ENCODE data around the gene CHCHD6.

The CHCHD6 gene

DNA sequence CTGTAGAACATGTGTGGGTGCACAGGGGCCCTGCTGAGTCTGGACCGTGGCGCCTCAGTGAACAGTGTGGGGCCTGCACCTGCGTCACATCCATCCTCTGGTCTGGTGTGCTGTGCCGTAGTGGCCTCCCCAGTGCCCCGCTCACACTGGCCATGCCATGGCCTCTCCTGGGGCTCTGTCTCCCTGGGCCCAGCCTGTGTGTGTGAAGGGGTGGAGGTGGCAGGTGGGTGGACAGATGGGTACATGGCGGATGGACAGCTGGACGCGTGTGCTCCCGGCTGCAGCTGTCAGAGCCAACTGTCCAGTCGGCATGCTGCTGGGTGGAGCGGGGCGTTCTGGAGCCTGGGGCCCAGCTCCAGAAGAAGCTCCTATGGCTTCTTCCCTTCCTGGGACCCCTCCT is 296.7 kb downstream of the CHCHD6 start:
- DNase-seq, result no peak

DNA sequence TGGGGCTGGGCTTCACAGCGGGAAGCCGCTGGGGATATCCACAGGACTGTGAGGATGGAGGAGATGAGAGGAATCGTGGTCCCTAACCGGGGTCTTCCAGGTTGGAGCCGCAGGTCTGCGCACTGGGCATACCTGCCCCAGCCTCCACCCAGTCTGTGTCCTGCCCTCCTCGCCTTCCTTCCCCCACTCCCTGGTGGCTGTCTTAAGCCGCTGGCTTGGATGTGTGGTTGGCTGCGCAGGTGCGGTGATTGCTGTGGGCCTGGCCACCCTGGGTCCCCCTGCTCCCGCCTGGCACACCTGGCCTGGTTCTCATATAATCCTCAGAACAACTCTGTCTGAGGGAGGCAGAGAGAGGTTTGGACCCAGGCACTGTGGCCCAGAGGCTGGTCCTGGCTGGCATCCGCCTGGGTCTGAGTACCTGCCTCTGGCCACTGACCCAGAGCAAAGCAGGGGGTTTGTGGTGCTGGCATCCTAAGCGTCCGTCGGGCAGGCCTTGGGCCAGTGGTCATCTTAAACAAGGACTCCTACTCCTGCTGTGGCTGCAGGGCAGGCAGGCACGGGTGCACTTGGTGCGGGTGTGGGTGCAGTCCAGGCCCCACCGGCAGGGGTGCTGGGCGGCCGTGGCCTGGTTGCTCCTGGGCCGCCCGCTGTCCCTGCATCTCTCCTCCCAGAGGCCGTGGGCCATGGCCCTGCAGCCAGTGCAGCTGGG is 297.6 kb downstream of the CHCHD6 start:
- no peak for DNase-seq

DNA sequence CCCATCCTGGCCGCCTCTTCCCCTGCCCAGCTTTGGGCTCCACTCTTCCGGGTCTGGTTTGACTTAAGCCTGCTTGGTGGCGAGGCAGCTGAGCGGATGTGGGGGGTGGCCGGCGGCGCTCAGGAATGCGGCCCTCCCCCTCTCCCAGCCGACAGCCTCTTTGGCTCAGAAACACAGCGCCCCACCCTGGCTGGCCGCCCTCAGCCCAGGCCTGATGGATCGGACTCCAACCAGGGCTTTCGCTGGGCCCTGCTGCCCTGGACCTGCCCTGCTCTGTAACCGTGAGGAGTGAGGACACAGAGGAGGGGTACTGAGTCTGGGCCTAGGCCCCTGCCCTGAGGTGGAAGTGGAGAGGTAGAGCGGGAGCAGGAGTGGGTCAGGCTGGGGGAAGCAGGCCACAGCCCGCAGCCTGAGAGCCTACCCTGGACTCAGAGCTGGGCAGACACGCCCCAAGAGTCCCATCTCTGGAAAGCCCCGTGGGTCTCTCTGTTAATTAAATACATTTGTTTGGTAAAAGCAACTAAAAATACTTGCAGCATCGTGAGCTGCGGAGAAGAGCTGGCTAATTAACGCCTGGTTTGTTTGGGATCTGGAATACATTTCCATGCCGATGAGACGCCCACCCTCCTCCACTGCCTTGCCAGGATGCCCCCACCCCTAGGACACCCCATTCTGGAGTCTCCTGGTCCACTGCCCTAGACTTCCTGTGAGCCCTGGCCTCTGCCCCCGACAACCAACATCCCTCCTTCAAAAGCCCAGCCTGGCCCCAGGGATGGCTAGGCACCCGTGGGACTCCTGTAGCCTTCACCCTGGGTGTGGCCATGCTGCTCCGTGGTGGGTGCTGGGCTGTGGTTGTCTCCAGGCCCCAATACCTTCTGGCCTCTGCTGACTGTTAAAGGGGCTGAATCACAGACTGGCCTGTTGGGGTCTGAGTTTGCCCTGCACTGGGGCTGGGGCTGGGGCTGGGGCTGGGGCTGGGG is 298.4 kb downstream of the CHCHD6 start:
- DNase-seq, result peak; percentile 94

DNA sequence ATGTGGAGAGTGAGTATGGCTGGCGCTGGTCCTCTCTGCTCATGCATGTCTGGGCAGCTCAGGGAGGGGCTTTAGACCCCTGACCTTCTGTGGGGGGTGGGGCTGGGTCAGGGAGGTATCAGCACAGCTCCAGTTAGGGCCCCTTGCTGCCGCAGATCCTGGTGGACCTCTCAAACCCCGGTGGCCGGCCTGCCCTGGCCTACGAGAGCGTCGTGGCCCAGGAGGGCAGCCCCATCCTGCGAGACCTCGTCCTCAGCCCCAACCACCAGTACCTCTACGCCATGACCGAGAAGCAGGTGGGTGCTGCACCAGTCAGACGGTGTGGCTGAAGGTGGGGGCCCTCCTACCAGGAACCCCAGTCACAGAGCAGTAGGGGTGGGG is 299.1 kb downstream of the CHCHD6 start:
- DNase-seq, result no peak

DNA sequence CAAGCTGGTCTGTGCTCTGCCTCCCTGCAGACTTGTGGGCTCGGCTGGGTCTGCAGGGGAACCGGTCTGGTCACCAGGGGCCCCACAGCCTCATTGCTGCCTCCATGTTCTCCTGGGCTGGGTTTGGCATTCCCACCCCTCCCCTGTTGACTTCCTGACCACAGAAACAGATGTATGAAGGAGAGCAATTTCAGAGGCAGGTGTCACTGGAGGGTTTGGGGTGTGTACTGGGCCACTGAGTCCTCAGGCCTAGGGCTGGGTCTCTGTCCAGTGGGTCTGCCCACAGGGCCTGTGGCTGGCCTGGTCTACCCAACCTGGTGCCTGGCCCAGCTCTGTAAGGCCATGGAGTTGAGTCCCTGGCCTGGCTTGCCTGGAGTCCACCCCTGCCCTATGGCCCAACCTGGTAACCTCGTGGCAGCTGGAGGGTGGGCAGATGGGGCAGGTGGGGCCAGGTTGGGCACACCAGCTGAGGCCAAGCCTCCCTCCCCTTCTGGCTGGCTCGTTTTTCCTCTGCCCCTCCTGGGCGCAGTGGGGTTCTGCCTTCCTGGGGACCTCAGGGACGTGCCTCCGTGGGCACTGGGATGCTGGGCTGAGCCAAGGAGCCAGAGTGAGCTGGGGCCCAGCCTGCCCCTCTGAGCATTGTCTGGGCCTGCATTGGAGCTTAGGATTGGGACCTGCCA is 299.7 kb downstream of the CHCHD6 start:
- no peak for DNase-seq

DNA sequence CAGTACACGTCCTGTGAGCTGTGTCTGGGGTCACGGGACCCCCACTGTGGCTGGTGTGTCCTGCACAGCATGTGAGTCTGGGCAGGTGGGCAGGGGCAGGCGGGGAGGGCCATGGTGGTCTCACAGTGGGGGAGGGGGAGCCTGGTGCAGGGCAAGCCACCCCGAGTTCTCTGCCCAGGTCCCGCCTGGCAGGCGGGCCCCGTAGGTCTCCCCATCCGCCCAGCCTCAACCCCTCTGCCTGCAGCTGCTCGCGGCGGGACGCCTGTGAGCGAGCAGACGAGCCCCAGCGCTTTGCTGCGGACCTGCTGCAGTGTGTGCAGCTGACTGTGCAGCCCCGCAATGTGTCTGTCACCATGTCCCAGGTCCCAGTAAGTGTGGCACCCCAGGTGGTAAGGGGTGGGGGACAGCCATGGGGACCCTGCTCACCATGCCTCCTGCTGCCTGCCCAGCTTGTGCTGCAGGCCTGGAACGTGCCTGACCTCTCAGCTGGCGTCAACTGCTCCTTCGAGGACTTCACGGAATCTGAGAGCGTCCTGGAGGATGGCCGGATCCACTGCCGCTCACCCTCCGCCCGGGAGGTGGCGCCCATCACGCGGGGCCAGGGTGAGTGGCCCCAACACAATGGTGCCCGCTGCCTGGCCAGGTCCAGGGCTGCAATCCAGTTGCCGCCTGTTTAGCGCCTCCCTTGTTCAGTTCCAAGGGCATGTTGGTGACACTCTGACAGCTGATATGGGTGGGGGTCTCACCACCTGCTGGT is 300.8 kb downstream of the CHCHD6 start:
- no peak for DNase-seq

DNA sequence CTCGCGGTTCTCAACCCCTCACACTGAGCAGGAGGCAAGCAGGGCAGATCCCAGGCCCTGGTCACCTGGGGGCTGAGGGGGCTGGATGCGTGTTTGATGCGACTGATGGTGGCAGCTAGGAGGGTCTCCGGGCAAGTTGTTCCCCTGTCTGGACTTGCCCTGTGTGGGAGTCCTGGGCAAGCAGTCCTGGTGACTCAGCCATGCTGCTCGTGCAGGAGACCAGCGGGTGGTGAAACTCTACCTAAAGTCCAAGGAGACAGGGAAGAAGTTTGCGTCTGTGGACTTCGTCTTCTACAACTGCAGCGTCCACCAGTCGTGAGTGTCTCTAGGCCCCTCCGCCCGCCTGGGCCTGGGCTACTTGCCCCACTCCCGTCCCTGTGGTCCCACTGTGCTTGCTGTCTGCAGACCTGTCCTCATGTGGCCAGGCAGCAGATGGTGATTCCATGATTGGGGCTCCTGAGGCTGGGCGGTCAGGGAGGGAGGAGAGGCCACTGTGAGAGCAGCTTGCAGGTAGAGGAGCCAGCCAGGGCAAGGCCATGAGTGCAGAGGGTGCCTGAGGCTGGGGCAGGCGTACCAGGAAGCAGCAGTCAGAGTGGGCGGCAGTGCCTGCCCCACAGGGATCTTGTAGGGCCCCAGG is 301.9 kb downstream of the CHCHD6 start:
- DNase-seq, result no peak

DNA sequence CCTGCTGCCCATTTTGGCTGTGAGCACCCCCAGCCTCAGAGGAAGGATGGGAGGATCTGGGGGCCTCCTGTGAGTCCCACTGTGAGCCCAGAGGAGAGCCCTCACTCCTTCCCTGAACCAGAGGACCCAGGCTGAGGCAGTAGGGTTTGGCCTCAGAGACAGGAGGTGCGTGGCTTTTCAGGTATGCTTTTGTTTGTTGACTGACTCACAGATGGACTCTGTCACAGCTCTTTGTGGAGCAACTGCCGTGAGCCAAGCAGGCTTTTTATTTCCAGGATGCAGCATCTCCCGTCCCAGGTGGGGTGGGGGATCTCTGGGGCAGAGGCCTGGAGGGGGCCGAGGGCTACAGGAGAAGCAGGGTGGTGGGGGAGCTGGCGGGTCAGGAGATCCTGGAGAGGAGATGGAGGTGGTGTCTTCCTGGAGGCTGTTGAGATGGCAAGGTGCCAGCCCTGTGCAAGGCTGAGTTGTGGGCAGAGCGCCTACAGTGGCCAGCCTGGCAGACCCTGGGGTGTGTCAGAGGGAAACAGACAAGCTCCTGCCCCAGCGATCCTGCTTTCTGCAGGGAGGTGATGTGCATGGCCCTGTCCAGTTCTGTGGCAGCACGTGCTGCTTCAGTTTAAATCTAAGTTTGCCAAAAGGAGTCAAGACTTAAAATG is 302.9 kb downstream of the CHCHD6 start:
- no peak for DNase-seq

DNA sequence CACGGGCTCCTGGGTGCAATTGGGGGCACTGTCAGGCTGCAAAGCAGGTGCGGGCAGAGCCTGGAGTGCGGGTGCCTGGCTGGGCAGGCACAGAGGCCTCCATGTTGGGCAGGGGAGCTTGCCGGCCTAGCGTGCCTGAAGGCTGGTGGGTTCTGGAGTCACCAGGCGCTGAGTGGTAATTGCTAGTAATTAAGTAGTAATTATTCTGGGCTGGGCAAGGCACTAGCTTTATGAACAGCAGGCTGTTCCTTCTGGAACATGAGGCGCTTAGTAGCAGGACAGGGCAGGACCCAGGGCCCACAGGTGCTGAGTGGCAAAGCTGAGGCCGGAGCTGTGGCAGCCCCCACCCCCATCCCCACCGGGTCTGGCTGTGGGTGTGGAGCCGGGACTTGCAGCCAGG is 304.2 kb downstream of the CHCHD6 start:
- DNase-seq, result no peak

DNA sequence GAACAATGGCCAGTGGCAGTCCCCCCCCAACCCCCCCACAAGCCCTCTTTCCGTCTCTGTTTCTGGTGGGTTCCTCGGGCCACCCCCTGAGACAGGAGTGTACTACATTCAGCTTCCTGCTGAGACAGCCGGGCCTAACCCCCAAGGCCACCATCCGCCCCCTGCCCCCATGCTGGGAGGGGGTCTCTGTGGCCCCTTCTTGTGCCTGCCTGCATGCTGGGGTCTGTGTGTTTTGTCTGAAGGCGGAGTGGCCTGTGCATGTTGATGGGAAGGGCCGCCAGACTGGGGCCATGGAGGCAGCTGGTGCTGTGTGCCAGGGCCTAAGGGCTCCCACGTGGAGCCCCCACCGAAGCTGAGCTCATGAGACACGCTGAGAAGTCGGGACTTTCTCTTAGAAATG is 305.5 kb downstream of the CHCHD6 start:
- DNase-seq, result no peak
